Measurements from ENCODE around the gene SHISA5. TPM values are rescaled to one million over a fixed set of nuclear protein-coding genes. Genes with fewer than 3 reads are reported as not detected.

Gene SHISA5
- total RNA-seq, 1 experiment from 2014 or later = 226 TPM

- H3K4me3 Mint-ChIP-seq (ENCODE audit: unreplicated experiment) = peak overlapping the region; percentile 78
- H3K4me1 ChIP-seq = peaks cover 64% of the 10 kb centered on the region
- CTCF ChIA-PET = interaction anchor here (0.6 to 6.2 kb wide), 7 partner anchors 14 to 164 kb away, joined by 3 to 405 read pairs (median 4); partner anchors contain the start of genes ATRIP and PFKFB4
Observed at GRCh38 chr3:48432411-48433371, 71.3 kb downstream of the SHISA5 start.

GRCh38 chr3:48431224-48432029 is 72.5 kb downstream of the SHISA5 start:
- Mint-ChIP-seq H3K27me3 (ENCODE audit: insufficient read depth, unreplicated experiment) (no peaks in the 10 kb centered on the region), H3K4me1 (ENCODE audit: low read depth, unreplicated experiment) (peaks cover 48% of the 10 kb centered on the region), H3K4me3 (ENCODE audit: unreplicated experiment) (peak overlapping the region; percentile 98), H3K9me3 (ENCODE audit: unreplicated experiment) (no peaks in the 10 kb centered on the region), H3K27ac (ENCODE audit: unreplicated experiment) (no peak overlapping the region), H3K36me3 (ENCODE audit: insufficient read depth, unreplicated experiment) (peaks cover 70% of the 10 kb centered on the region)
- no peak overlapping the region for H3K4me3 ChIP-seq (ENCODE audit: low read depth, low read length)
- peaks cover 77% of the 10 kb centered on the region for H3K4me1 ChIP-seq
- no peaks in the 10 kb centered on the region for H3K27me3 ChIP-seq (replicated peaks; ENCODE audit: control insufficient read depth, insufficient read depth, low read length)
- no peak for DNase-seq
- H3K36me3 ChIP-seq (ENCODE audit: control insufficient read depth, insufficient read depth, low read length) = peaks cover 6% of the 10 kb centered on the region
- CTCF ChIA-PET = interaction anchor here (0.8 to 6.2 kb wide), 4 partner anchors 8 to 31 kb away, joined by 3 to 405 read pairs (median 6); partner anchors contain the start of gene CCDC51
- TF ChIP-seq CTCF (IDR thresholded peaks at IDR 0.05; ENCODE audit: insufficient read depth in 1 of 2, low read depth in 1 of 2, low read length in 1 of 2, severe bottlenecking in 1 of 2, unreplicated experiment in 1 of 2) = no peak
- H3K9me3 ChIP-seq = no peaks in the 10 kb centered on the region
- POLR2A ChIA-PET = interaction anchor here (0.6 to 1.3 kb wide), 5 partner anchors 8 to 286 kb away, joined by 3 to 10 read pairs (median 4); partner anchors contain the start of genes ATRIP, CCDC51, CDC25A and IP6K2
- intact Hi-C loops (cut with micrococcal nuclease; ENCODE audit: unreplicated experiment) = no loop called here
- BruUV-seq (replicated peaks) = no TSS peak

More at GRCh38 chr3:48432411-48433371, 71.3 kb downstream of the SHISA5 start:
- Mint-ChIP-seq H3K27me3 (ENCODE audit: insufficient read depth, unreplicated experiment) (no peaks in the 10 kb centered on the region), H3K9me3 (ENCODE audit: unreplicated experiment) (no peaks in the 10 kb centered on the region), H3K4me1 (ENCODE audit: low read depth, unreplicated experiment) (peaks cover 37% of the 10 kb centered on the region), H3K36me3 (ENCODE audit: insufficient read depth, unreplicated experiment) (peaks cover 60% of the 10 kb centered on the region), H3K27ac (ENCODE audit: unreplicated experiment) (no peak overlapping the region)
- Histone ChIP-seq H3K9me3 (no peaks in the 10 kb centered on the region), H3K27me3 (replicated peaks; ENCODE audit: control insufficient read depth, insufficient read depth, low read length) (no peaks in the 10 kb centered on the region), H3K36me3 (ENCODE audit: control insufficient read depth, insufficient read depth, low read length) (peaks cover 4% of the 10 kb centered on the region; the same call in 1 of the 2 replicates), H3K4me3 (ENCODE audit: low read depth, low read length) (peak overlapping the region; percentile 57)
- POLR2A ChIA-PET = interaction anchor here (0.5 to 2.3 kb wide), 3 partner anchors 14 to 244 kb away, joined by 6 to 20 read pairs (median 10); partner anchors contain the start of genes ATRIP and CDC25A
- intact Hi-C loops (cut with micrococcal nuclease; ENCODE audit: unreplicated experiment) = no loop called here
- no TSS peak for BruUV-seq (replicated peaks)
- DNase-seq = peak; percentile 61 to 80
- peak in 1 of 2 experiments; percentile 27 for TF ChIP-seq CTCF (IDR thresholded peaks at IDR 0.05; ENCODE audit: insufficient read depth in 1 of 2, low read depth in 1 of 2, low read length in 1 of 2, severe bottlenecking in 1 of 2, unreplicated experiment in 1 of 2)
